ENCODE data around the gene PLET1.

GRCh38 chr11:112300094-112300786, 39.6 kb upstream of the PLET1 start:
- TF ChIP-seq CTCF (IDR thresholded peaks at IDR 0.05; ENCODE audit: poor library complexity) (no peak), EZH2 (IDR thresholded peaks at IDR 0.05; ENCODE audit: borderline replicate concordance) (no peak), EZH2phosphoT487 (IDR thresholded peaks at IDR 0.05; ENCODE audit: low read depth, severe bottlenecking, unreplicated experiment) (no peak)

Data from hepatocyte (in vitro differentiated cells).